Activated effector memory CD4-positive, alpha-beta T cell treated with Interleukin-2 at 50 U/mL for 16 hours (primary cell): ENCODE data around the gene ALK.
"Not testable (repeated sequence)": the region's sequence is repeated elsewhere in the genome, so short reads cannot be mapped to it uniquely, and the experiment has no call there.

Experiments used
- DNase-seq: peaks from one replicate; pipeline ENCODE4 v3.0.0-alpha.2; 2020

Gene ALK

GRCh38 chr2:29837925-29838324, 83.5 kb downstream of the ALK start:
- no peak for DNase-seq

GRCh38 chr2:29834624-29835023, 86.8 kb downstream of the ALK start:
- DNase-seq, result no peak

GRCh38 chr2:29834036-29834540, 87.3 kb downstream of the ALK start:
- no peak for DNase-seq

DNA sequence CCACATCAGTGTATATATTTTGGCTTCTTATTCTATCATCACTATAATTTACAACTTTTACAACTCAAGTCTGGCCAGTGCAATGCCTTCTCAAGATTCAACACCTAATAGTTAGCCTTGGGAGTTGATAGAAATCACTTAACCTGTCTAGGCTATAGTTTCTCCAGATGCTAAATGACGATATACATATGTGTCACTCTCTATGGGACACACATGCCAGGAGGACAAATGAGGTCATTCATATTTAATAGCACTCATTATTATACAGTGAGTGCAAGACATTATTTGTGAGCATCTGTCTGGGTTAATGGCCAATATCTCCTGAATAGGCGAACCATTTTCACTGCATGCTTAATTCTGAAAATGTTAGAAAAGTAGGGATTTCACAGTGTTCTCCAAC, 89.8 kb downstream of the ALK start:
- DNase-seq, result no peak

GRCh38 chr2:29829841-29830240, 91.5 kb downstream of the ALK start:
- DNase-seq, result no peak

DNA sequence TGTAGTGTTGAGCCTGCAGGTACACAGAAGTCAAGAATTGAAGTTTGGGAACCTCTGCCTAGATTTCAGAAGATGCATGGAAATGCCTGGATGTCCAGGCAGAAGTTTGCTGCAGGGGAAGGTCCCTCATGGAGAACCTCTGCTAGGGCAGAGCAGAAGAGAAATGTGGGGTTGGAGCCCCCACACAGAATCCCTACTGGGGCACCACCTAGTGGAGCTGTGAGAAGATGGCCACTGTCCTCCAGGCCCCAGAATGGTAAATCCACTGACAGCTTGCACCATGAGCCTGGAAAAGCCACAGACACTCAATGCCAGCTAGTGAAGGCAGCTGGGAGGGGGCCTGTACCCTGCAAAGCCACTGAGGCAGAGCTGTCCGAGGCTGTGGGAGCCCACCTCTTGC, 97.2 kb downstream of the ALK start:
- not testable (repeated sequence) for DNase-seq

DNA sequence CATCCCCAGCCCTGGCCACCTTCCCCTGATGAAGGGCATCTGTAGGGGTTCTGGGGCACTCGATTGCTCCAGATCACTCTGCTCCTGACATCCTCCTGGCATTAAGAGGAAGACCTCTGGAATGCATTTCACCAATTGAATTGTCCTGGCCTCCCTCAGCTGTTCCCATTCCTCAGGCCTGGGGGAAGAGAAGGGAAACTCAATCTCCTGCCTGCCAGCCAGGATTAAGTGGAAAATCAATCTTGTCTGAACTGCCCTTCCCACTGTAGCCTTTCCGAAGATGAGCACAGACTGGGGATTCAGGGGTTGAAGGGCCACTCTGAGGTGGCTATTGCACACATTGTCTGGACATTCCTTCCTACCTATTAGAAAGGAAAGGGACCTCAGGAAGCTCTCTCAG, 99.8 kb downstream of the ALK start:
- DNase-seq, result no peak

- no peak for DNase-seq
Measured at GRCh38 chr2:29819570-29819969, 101.8 kb downstream of the ALK start.

GRCh38 chr2:29817801-29818680, 103.3 kb downstream of the ALK start:
- DNase-seq, result no peak

GRCh38 chr2:29817299-29817698, 104.1 kb downstream of the ALK start:
- DNase-seq, result no peak

GRCh38 chr2:29816651-29817050, 104.7 kb downstream of the ALK start:
- no peak for DNase-seq

- DNase-seq, result no peak
Measured at GRCh38 chr2:29811378-29811777, 110.0 kb downstream of the ALK start.

- no peak for DNase-seq
Measured at GRCh38 chr2:29810956-29811355, 110.4 kb downstream of the ALK start.

- DNase-seq, result no peak
Measured at GRCh38 chr2:29808321-29808720, 113.1 kb downstream of the ALK start.

DNA sequence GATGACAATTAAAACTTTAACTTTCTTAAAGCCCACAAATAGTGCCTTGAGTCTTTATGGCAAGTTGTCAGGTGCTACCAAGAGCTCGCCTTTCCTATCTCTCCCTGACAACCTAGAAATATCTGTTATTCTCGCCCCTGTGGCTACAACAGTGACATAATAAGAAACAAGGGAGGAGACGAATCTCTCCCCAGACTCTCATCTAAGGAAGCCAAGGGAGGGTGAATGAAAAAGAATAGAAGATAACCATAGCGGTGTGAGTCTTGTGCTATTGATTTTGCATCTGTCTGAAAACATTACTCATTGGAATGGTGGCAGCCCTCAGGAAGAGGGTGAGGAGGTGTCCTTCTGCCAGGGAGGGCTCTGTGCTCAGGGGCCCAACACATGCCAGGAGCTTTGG, 114.3 kb downstream of the ALK start:
- DNase-seq, result no peak

DNA sequence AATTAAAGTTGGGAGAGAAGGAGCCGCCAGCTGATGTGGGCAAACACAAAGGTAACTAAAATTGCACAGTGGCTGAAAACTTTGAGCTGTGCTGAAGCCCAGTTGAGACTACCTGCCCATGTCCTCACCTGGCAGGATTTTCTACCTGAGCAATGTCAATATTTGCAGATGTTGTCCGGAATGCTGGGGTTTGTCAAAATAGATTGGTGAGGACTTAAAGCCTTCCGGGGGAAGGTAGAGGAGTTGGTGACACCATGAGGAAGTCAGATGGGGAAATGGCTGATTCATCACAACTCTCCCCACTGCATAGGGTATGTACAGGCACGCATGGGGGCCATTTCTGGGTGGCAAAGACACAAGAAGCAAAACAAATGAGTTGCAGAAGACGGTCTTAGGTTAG, 114.9 kb downstream of the ALK start:
- DNase-seq, result no peak

DNA sequence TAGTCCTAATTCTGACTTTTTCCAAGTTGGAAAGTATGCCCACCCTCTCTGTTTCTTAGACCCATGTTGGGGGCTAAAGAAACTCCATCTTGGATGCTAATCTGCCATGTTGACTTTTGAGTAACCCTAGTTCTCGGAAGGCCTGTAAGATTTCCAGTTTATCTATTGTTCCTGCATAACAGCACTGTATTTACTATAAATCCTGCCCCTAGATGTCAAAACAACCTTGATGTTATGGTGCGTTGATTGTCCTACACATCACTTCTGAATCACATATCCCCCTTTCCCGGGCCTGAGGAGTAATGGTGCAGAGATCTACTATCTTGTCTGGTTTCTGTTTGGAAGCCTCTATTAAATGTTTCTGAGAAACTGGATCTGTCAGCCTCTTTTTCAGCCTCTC, 116.7 kb downstream of the ALK start:
- no peak for DNase-seq

- DNase-seq, result no peak
Measured at GRCh38 chr2:29803537-29803936, 117.8 kb downstream of the ALK start.

GRCh38 chr2:29802986-29803385, 118.4 kb downstream of the ALK start:
- DNase-seq, result no peak

DNA sequence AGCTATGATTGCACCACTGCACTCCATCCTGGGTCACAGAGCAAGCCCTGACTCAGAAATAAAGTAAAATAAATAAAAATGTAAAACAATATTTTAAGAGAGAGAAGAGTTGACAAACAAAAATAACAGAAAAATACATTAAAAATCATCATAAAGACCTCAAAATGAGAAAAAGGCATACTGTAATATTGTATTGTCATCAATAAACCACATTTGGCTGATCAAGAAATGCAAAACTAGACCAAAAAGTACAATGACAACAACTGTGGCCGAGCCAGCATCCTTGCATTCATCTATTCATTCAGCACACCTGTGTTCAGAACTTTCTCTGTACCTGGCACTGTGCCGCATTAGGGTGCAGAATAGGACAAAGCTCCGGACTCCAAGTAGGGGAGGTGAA, 121.8 kb downstream of the ALK start:
- DNase-seq, result no peak

GRCh38 chr2:29797916-29798315, 123.5 kb downstream of the ALK start:
- DNase-seq, result no peak

DNA sequence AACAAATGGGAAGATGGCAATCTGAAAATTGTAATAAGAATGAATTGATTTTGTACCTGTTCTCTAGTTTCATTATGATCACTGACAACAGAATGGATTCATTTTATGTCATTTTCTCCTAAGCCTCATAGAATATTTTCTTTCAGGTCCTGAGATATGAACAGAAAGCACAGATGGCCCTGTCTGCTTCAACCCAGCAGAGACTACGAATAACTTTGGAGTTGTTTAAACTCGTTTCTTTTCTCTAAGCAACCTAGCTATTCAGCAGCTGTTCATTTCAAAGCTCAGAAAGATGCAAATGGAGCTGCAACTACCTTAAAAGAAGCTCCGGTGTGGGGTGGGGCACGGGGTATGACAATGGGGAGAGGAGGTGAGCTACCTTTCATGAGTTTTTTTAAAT, 124.9 kb downstream of the ALK start:
- no peak for DNase-seq

DNA sequence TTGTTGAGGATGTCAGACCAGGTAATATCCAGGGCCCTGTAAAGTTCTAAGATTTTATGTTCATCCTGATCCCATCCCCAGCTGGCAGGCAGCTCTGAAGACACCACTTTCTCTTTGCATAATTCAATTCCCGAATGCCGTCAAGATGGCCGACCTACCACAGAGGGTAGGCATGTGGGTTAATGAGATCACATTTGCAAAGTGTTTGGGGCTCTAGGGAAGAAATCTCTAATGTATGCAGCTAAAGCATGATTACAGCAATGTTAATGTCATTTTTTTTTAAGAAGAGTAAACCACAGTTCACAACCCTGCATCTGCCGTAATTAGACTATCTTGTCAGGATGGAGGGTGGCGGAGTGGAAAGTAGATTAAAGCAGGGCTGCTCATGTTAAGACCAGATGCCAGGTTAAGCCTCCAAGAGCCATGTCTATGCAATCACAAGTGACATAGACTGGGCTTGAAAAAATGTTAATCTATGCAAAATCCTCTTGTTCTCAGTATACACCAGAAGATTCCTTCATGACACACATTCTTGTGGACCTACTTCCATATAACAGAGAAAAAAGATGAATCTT, 131.4 kb downstream of the ALK start:
- no peak for DNase-seq
